Measurements from ENCODE around the gene TERT.
"Not testable (repeated sequence)": the region's sequence is repeated elsewhere in the genome, so short reads cannot be mapped to it uniquely, and the experiment has no call there.

TERT gene

DNA sequence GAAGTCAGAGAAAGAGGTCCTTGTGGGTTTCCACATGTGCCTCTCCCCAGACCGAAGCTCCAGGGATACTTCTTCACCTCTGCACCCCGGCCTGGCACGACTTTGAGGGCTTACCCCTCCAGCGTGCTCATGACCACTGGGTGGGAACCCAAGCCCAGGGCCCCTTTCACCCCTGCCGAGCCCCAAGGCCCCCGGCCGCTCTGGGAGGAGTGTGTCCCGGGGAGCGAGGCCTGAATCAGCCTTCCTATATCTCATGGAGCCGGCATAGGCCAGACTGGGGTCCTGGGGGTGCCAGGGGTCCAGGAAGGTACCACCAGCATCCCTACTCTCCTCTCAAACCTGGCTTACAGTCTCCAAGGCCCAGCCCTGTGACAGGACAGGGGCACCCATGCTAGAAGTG lies 17.1 kb downstream of the TERT start:
- DNase-seq: no peak

DNA sequence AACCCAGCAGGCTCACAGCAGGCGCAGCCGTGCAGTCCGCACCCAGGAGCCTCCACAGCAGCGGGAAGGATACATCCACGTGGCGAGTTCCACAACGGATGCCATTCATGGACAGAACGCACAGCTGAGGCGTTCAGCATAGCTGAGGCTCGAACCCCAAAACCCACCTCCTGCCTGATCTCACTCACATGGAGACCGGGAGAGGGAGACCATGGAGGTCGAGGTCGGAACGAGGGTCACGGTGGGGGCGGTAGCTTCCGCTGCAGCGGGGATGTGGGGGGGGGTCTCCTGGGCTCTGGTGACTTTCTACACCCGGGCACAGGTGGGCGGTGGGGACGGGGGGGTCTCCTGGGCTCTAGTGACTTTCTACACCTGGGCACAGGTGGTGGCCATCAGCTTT lies 17.5 kb downstream of the TERT start:
- DNase-seq: no peak

DNA sequence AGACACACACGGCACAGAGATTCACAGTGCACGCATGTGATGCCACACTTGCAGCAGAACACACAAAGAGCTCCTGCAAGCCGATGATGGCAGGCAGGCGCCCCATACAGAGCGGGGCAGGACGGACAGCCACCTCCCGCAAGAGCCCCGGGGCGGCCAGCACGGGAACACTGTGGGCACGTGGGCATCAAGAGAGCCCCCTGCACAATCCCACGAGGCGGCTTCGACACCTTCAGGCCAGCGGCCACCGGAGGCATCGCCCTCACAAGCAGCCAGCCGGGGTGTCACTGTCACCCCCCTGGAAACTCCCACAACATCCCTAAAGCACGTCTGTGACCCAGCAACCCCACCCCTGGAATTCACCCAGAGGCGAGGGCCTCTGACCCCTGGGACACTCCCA lies 17.9 kb downstream of the TERT start:
- no peak for DNase-seq

DNA sequence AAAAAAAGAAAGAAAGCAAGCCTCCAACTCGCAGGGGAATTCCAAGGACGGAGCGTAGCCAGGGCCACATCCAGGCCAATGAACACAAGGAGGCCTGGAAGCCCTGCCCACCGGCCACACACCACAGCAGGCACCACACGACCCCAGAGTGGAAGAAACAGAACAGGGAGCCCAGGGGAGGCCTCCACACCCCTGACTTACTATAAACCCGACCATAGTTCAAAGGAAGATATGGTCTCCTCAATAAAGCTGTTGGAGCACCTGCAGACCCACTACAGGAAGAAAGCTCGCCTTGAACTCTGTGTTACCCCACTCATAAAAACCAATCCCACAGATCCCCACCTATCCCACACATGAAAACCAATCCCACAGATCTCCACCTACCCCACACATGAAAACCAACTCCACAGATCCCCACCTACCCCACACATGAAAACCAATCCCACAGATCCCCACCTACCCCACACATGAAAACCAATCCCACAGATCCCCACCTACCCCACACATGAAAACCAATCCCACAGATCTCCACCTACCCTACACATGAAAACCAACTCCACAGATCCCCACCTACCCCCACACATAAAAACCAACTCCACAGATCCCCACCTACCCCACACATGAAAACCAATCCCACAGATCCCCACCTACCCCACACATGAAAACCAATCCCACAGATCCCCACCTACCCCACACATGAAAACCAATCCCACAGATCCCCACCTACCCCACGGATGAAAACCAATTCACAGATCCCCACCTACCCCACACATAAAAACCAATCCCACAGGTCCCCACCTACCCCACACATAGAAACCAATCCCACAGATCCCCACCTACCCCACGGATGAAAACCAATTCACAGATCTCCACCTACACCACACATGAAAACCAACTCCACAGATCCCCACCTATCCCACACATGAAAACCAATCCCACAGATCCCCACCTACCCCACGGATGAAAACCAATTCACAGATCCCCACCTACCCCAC lies 19.2 kb downstream of the TERT start:
- DNase-seq: not testable (repeated sequence)

DNA sequence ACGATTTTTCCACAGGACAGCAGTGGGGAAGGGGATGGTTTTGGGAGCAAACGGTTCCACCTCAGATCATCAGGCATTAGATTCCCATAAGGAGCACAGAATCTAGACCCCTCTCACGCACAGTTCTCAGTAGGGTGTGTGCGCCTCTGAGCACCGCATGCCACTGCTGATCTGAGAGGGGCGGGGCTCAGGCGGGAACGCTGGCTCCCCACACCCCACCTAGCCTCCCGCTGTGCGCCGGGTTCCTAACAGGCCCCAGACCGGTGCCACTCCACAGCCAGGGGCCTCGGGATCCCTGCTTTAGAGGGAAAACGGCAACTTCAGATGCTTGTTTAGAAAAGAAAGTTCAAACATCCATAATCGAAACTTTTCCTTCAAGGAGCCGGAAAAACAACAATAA lies 20.4 kb downstream of the TERT start:
- no peak for DNase-seq

DNA sequence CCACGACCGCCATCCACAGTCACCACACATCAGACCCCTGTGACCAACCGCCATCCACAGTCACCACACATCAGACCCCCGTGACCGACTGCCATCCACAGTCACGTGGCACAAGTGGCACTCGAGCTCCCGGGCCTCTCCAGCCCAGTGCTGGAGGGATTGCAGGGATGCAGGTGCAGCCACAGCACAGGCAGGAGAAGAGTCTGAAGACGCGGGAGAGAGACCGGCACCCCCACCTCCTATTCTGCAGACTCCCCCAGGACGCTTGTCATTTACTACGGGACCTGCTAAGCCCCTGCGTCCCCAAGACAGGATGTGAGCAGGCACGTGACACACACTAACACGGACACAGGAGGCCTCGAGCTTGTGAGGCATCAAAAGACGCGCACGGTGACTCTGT lies 21.1 kb downstream of the TERT start:
- no peak for DNase-seq

DNA sequence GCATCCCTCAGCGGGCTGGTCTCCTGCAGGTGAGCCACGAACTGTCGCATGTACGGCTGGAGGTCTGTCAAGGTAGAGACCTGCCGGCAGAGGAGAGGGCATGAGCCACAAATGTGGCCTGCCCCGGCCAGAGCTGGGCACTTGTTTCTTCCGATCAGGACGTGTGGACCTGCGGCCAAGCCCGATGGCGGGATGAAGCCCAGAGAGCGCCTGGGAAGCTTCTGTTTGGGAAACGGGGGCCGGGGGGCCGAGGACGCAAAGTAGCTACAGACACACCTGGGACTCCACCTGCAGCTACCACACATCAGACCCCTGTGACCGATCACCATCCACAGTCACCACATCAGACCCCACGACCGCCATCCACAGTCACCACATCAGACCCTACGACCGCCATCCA lies 22.7 kb downstream of the TERT start:
- DNase-seq: no peak

DNA sequence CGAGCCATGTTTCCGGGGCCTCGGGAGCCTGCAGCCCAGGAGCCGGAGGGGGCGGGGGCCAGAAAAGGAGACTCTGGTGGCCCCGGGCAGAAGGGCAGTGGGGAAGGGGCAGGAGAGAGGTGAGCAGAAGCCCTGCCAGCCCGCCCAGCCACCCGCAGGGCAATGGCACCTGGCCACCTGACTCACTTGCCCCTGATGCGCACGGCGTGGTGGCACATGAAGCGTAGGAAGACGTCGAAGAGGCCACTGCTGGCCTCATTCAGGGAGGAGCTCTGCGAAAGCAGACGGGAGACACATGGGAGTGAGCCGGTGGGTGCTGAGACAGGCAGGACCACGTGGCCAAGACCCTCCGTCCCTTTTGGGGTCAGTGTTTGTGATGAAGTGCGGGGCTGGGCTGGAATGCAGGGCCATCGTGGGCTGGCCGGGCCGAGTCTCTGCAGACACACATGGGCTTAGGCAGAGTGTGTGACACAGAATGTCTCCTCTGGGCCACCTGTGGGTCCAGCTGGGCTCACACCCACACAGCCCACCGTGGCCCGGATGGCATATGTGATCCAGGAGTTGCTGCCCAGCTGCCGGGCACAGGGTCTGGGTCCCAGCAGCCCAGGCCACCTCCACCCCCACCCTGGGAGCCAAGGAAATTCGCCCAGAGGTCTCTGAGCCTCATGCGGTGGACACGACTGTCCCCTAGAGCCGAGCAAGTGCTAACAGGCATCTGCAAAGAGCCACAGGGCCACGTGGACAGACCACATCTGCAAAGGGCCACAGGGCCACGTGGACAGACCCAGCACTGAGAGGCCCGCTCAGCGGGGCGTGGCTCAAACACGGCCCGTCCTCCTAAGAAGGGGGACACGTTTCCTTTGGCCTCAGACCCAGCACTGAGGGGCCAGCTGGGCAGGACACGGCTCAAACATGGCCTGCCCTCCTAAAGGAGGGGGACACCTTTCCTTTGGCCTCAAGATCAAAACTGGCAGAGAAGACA lies 23.6 kb downstream of the TERT start:
- DNase-seq: no peak

DNA sequence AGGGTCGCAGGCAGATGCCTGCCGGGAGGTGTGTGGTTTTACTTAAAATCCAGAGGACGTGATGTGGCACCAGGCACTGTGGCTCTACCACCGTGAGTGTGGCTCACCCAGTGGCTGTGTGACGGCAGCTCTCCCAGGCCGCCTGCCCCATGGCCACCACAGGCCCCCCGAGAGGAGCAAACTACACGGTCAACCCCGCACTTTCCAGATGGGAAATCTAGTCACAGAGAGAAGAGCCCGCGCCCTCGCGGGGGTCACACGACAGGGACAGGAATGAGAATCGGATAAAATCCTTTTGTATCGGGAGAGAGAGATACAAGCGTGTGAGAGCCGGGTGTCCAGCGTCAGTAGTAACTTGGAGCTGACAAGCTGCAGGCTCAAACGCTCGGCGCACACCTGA lies 24.4 kb downstream of the TERT start:
- no peak for DNase-seq

DNA sequence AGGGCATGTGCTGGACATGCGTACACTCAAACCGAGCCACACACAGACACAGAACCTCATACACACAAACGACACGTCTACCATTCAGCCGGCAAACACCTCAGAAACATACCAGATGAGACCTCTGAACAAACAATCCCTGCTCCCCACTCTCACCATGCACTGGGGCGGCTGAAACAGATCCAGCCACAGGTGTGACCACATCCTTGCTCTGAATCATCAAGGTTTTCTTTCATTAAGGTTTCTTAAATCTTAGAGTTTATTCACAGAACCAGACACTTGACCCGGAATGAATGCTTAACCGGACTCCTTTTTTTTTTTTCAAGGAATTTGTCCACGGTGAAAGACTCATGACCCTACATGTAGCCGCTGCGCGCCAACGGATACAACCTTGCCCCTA lies 26.2 kb downstream of the TERT start:
- DNase-seq: no peak

DNA sequence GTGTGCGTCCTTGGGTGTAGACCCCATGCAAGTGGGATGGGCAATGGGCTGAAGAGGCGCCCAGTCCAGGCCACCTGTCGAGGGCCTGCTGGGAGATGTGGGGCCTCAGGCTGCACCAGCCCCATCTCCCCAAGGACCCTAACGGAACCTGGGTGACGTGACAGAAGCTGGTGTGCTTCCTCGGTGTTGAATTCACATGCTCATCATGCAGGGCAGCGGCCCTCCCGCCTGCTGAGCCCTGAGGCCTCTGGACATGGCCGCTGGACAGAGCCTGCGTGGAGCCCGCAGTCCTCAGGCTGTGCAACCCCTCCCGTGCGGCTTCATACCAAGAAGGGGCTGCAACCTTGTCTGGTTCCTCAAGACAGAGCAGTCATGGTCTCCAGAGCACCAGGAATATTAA lies 26.8 kb downstream of the TERT start:
- no peak for DNase-seq

DNA sequence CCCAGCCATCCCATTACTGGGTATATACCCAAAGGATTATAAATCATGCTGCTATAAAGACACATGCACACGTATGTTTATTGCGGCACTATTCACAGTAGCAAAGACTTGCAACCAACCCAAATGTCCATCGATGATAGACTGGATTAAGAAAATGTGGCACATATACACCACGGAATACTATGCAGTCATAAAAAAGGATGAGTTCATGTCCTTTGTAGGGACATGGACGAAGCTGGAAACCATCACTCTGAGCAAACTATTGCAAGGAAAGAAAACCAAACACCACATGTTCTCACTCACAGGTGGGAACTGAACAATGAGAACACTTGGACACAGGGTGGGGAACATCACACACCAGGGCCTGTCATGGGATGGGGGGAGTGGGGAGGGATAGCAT lies 27.4 kb downstream of the TERT start:
- not testable (repeated sequence) for DNase-seq

DNA sequence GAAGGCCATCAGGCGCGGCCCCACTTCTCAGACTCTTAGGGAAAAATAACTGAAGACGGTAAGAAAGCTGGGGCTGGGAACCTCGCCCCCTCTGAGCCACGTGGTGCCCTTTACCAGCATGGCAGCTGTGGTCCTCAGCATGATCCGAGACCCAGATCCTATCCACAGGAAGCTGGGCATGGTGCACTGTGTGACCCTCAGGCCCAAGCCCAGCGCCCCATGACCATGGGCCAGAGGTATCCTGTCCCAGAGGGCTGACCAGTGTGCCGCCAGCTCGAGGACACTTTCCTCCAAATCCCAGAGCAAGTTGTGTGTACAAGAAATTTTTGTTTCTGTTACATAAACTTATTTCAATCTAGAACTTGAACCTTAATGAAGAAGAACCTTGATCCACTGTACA lies 28.1 kb downstream of the TERT start:
- DNase-seq: no peak

DNA sequence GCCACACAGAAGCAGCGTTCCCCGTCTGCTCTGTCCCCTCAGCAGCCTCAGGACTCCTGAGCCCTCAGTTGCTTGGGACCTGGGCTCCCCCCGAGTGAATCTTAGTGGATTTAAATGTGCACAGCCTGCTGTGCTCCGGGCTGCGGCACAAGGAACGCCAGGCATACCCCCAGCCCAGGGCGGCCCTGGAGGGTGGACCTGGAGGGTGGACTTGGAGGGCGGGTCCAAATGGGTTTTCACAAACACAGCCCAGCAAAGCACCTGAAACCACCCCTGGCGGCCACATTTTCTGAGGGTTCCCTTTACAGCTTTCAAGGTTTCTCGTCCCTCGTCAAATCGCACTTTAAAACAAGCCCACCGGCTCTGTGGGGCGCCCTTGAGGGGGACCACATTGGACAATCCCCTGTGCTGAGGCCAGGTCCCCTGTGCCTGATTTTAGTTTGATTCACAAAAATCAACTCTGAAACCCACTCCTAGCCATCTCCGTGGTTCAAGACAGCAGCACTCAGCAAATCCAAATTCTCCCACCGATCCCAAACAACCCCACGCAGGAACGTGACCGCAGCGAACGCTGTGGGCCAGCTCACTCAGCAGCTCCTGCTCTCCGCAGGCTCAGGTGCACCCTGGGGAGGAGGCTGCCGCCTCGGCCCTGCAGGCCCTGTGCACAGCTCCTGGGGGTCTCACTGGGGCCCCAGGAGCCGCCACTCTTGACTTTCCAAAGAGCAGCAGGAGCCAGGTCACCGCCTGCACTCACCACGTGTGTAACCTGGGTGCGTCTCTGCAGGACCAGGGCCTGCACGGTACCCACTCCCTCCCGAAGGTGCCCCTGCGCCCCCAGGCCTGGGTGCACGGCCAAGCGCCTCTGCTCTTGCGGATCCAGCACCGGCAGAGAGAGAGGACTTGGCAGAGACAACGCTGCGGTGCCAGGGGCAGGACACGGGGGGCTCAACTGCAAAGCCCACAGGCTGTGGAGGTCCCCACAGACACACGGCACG lies 29.1 kb downstream of the TERT start:
- no peak for DNase-seq

DNA sequence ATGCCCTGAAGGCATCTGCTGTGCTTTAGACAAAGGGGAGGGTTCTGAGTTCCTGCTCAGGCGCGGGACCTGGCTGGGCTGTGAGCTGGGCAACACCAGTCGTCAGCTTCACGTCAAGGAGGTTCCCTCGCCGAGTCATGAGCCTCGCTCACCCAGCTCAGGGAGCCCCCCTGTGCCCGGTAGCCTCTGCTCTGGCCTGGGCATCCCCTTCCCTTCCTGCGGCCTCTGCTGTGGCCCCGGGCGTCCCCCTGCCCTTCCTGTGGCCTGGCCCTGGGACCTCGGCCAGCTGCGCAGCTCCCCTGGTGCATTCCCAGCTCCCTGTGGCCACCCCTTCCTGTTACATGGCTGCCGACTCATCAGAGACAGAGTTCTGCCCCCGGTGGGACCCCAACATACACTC lies 29.8 kb downstream of the TERT start:
- no peak for DNase-seq

DNA sequence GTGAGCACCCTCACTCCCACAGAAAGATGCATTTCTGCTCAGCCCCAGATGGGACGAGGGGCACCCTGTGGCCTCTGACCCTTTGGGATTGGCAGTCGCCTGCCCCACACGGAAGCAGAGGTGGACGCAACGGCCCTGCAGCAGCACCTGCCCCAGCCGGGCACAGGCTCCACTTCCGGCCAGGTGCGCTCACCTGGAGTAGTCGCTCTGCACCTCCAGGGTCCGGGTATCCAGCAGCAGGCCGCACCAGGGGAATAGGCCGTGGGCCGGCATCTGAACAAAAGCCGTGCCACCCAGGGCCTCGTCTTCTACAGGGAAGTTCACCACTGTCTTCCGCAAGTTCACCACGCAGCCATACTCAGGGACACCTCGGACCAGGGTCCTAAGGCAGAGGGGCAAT lies 30.7 kb downstream of the TERT start:
- no peak for DNase-seq

DNA sequence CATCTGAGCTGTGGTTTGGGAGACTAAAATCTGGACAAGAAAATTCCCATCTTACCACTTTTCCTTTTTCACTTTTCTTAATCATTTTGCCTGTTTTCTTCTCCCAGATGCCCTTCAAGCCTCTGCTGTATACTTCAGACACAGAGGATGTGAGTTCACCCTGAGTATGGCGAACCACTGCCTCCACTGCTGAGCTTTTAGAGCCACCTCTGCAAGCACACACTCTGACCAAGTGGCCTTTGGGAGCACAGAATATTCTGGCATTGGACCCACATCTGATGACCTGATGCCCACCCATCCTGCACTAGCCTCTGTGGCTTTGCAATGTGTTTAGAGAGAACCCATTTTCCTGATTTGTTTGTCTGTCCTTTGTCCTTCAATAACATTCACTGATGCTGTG lies 32.5 kb downstream of the TERT start:
- DNase-seq: no peak

DNA sequence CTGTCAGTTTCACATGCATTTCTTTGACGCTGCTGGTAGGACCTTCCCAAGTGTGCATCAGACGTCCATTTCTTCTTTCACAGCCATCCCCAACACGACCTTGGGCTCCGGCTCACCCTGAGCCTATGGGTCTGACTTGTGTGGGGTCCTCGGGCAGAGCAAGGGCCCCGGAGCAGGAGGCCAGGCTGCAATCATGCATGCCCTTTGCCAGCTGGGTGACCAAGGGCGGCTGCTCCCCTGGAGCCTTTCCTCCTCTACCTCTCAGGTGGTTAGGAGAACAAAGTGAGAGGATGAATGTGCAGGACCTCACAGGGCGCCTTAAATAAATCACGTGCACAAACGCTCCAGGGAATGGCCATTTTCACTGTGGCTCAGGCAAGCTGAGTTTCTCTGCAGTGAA lies 33.2 kb downstream of the TERT start:
- DNase-seq: no peak

DNA sequence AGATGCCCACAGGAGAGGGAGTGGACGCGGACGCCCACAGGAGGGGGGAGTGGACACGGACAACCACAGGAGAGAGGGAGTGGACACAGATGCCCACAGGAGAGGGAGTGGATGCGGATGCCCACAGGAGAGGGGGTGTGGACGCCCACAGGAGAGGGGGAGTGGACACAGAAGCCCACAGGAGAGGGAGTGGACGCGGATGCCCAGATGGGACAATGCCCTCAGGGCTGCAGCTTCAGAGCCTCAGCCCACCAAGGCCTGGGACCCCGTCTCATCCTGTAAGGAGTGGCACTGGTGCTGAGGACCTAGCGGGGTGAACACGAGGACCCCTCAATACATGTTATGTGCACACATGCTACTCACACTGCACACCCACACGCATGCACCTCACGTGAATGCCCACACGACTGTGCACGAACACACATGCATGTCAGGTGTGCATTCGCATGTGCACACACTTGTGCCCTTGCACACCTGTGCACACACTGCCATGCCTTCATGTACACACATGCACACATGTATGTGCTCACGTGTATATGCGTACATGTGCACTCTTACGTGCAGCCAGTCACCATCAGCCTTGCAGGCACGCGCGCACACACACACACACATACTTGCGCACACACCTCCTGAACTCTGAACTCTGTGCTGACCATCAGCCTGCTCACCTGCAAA lies 34.9 kb downstream of the TERT start:
- no peak for DNase-seq

DNA sequence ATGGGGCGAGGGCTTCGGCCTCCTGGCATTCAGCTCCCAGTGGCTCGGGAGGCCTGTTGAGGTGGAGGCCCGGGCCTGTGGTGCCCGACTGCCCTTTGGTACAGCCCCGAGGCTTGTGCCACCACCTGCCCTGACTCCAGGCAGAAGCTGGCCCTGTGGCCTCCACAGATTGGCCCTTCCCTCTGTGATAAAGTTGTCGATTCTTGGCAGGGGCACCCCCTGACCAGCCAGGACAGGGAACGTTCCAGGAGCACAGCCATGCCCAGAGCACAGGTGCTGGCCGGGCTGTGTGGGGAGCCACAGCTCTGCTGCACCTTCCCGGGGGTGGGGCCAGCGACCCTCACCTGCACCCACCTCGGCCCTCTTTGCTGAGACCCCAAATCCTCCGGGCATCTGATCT lies 37.0 kb downstream of the TERT start:
- no peak for DNase-seq

DNA sequence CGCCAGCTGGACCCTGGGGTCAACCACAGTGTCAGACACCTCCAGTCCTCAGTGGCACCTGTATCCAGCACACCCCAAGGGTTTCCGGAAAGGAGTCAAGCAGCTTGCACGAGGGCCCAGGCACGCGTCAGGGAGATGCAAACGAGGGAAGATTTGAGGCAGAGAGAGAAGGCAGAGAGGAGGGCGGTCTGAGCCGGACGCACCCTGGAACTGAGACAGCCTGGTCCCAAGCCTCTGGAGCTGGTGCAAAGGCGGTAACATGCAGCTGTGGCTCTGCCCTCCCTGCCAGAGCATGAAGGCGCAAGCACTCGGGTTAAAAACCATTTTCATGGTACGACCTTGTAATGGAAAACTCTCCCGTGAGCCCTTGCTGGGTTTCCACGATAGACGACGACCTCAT lies 37.5 kb downstream of the TERT start:
- DNase-seq: no peak

DNA sequence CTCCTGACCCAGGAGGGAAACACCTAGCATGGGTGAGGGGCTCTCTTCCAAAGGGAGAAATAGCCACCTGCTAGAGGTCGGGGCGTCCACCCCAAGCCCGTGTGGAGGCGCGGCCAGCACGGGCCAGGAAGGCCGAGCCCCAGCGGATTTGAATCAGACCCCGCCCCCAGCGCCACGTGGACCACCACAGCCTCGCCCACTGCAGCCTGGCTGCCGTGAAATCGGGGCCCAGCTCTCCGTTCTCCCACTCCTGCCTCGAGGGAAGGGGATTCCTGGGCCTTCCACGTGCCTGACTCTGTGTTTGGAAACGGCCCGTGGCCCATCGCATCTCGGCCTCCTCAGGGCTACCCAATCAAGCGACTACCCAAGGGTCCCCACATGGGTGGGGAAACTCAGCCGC lies 38.1 kb downstream of the TERT start:
- no peak for DNase-seq

All from inflammatory macrophage treated with lipopolysaccharide for 4 hours (primary cell).